Endothelial cell of umbilical vein (primary cell): ENCODE results near the gene FOXJ1. TPM values are rescaled to one million over a fixed set of nuclear protein-coding genes. Genes with fewer than 3 reads are reported as not detected.

Source experiments
- BruUV-seq: library from RNA; stranded (reverse); fragments of 400-500 nt; replicated peaks from 2 replicates; lab custom pipeline; 2021; lab: Mats Ljungman, UMichigan
- CTCF ChIA-PET: fragments of 300-600, 350-600 bp; sonication (Branson Sonifier 250); formaldehyde crosslinking; loops from one replicate; lab custom pipeline; 2021; ENCODE audit warnings: antibody characterized with exemption, inconsistent platforms; lab: Charles Lee
- POLR2A ChIA-PET: fragments of 300-600, 350-600 bp; sonication (Branson Sonifier 250); formaldehyde crosslinking; loops from one replicate; lab custom pipeline; 2021; ENCODE audit warnings: antibody characterized with exemption, inconsistent platforms; lab: Charles Lee
- DNase-seq: peaks from one replicate; pipeline ENCODE4 v3.0.0-alpha.2; 2011; ENCODE audit warnings: low read depth, low spot score
- FAIRE-seq: peaks from 2 replicates; lab custom pipeline; 2011; peaks lifted over from hg19 to GRCh38; lab: Jason Lieb, UNC
- H2AFZ ChIP-seq: 2 replicates; pipeline ENCODE4 v1.6.0; 2012; ENCODE audit warnings: low read depth, low read length, control low read depth, inconsistent platforms
- H3K27ac ChIP-seq: 2 replicates; pipeline ENCODE4 v1.5.1; 2011; ENCODE audit warnings: low read depth, mild to moderate bottlenecking, control low read depth, low read length, moderate library complexity; ENCODE audit not compliant: insufficient read depth
- H3K27me3 ChIP-seq, 2 experiments: 2 replicates each; pipeline versions ENCODE4 v1.6.0 to v1.6.1; 2011; ENCODE audit warnings: low read length in 2 of 2, mixed read lengths in 1 of 2; ENCODE audit not compliant: control insufficient read depth in 2 of 2, insufficient read depth in 2 of 2
- H3K36me3 ChIP-seq, 2 experiments: 2 replicates in 1 of 2; 3 replicates in 1 of 2; pipeline ENCODE4 v1.5.1; 2011; ENCODE audit warnings: low read length in 2 of 2, mild to moderate bottlenecking in 1 of 2, moderate library complexity in 1 of 2; ENCODE audit not compliant: control insufficient read depth in 2 of 2, insufficient read depth in 2 of 2; ENCODE audit errors: extremely low read depth in 1 of 2
- H3K4me1 ChIP-seq: 3 replicates; pipeline ENCODE4 v1.5.1; 2011; ENCODE audit warnings: mild to moderate bottlenecking, low read length; ENCODE audit not compliant: control insufficient read depth, insufficient read depth; ENCODE audit errors: extremely low read depth
- H3K4me2 ChIP-seq: 2 replicates; pipeline ENCODE4 v1.6.1; 2011; ENCODE audit warnings: low read length, control low read depth, mixed read lengths; ENCODE audit not compliant: insufficient read depth
- H3K4me3 ChIP-seq, 3 experiments: fragments of 200-600 bp in 1 of 3; sonication (generic), shearing (Covaris generic) in 1 of 3; replicated peaks in 1 of 3; 2 replicates each; pipeline ENCODE4 v1.5.1; 2011 to 2016; ENCODE audit warnings: control low read depth in 3 of 3, low read length in 3 of 3, mild to moderate bottlenecking in 2 of 3, inconsistent platforms in 1 of 3, low read depth in 1 of 3, moderate library complexity in 1 of 3; ENCODE audit not compliant: insufficient read depth in 1 of 3
- H3K79me2 ChIP-seq: 2 replicates; pipeline ENCODE4 v1.6.0; 2012; ENCODE audit warnings: low read length, inconsistent platforms; ENCODE audit not compliant: control insufficient read depth, insufficient read depth
- H3K9ac ChIP-seq: replicated peaks from 2 replicates; pipeline ENCODE3; 2011; ENCODE audit warnings: low read length, control low read depth; ENCODE audit not compliant: insufficient read depth; ENCODE audit errors: extremely low read depth
- H3K9me1 ChIP-seq: replicated peaks from 3 replicates; pipeline ENCODE4 v1.6.0; 2011; ENCODE audit warnings: mild to moderate bottlenecking, low read length; ENCODE audit not compliant: control insufficient read depth, insufficient read depth; ENCODE audit errors: extremely low read depth
- H3K9me3 ChIP-seq: replicated peaks from 2 replicates; pipeline ENCODE4 v1.5.1; 2012; ENCODE audit warnings: low read length, inconsistent platforms; ENCODE audit not compliant: control insufficient read depth, insufficient read depth
- H4K20me1 ChIP-seq: replicated peaks from 2 replicates; pipeline ENCODE3; 2011; ENCODE audit warnings: mild to moderate bottlenecking, low read length; ENCODE audit not compliant: control insufficient read depth, insufficient read depth; ENCODE audit errors: extremely low read depth
- CTCF ChIP-seq, 2 donors: IDR thresholded peaks; 1 replicate in 1 of 2; 2 replicates in 1 of 2; pipeline ENCODE4 v1.5.1; 2011; ENCODE audit warnings: low read length in 2 of 2, mild to moderate bottlenecking in 2 of 2, moderate library complexity in 2 of 2, control low read depth in 1 of 2, inconsistent platforms in 1 of 2, low read depth in 1 of 2; ENCODE audit not compliant: insufficient read depth in 1 of 2; ENCODE audit errors: extremely low read depth in 1 of 2
- FOS ChIP-seq: IDR thresholded peaks from 2 replicates; pipeline ENCODE4 v1.6.1; 2011; ENCODE audit warnings: mild to moderate bottlenecking, low read length, moderate library complexity, borderline replicate concordance; ENCODE audit not compliant: insufficient read depth
- GATA2 ChIP-seq: IDR thresholded peaks from 2 replicates; pipeline ENCODE4 v1.7.0; 2011; ENCODE audit warnings: low read depth, mild to moderate bottlenecking, moderate library complexity, mixed read lengths, low read length; ENCODE audit not compliant: insufficient read length, insufficient read depth
- JUN ChIP-seq: IDR thresholded peaks from 2 replicates; pipeline ENCODE4 v1.6.1; 2011; ENCODE audit warnings: borderline replicate concordance, low read depth; ENCODE audit not compliant: insufficient read length, insufficient read depth
- MAX ChIP-seq: IDR thresholded peaks from 2 replicates; pipeline ENCODE4 v1.6.1; 2011; ENCODE audit not compliant: insufficient read depth, insufficient read length
- dilution Hi-C: fragments of 300-500 bp; cut with MboI; formaldehyde crosslinking; loops from one replicate; pipeline ENCODE4 v1.15.0; 2019; ENCODE audit warnings: low sequenced_read_pairs; ENCODE audit not compliant: extremely low pct_ligation_motif_present
- intact Hi-C: fragments of 100-400 bp; cut with micrococcal nuclease; formaldehyde crosslinking; loops from one replicate; pipeline ENCODE4 v1.10.0; 2022
- polyA plus RNA-seq, 4 experiments: library from polyadenylated mRNA; depleted of rRNA in 3 of 4; stranded (reverse) in 3 of 4; unstranded in 1 of 4; fragments of >200 nt; gene quantifications; 2 replicates each; pipeline versions ENCODE4 v1.2.1 to v1.2.3, GENCODE V29; 2011 to 2012; ENCODE audit warnings: missing spikeins in 1 of 4
- total RNA-seq: library from RNA; stranded (reverse); gene quantifications from 2 replicates; pipeline ENCODE4 v1.2.3, GENCODE V29; 2021

Gene FOXJ1
- total and polyA plus RNA-seq, 2 donors (not counting 3 experiments of a cell fraction or from before 2014, with no cell fraction given) = not detected

- ChIA-PET CTCF (no interaction called here), POLR2A (no interaction called here)
- no peak overlapping the region for H2AFZ ChIP-seq
- no peak overlapping the region for H3K9ac ChIP-seq
- intact Hi-C loops = no loop called here
- no TSS peak for BruUV-seq
- H3K36me3 ChIP-seq = no peaks in the 10 kb centered on the region
- peaks cover 4% of the 10 kb centered on the region for H3K4me1 ChIP-seq
- DNase-seq (no peak), FAIRE-seq (no peak)
- no peaks in the 10 kb centered on the region for H3K79me2 ChIP-seq
- H3K4me3 ChIP-seq = no peak overlapping the region
- TF ChIP-seq GATA2 = no peak
- H4K20me1 ChIP-seq = no peaks in the 10 kb centered on the region
- peaks cover 17 to 26% of the 10 kb centered on the region in 2 experiments for H3K27me3 ChIP-seq
- dilution Hi-C loops = no loop called here
- H3K9me3 ChIP-seq = no peaks in the 10 kb centered on the region
- H3K4me2 ChIP-seq = no peak overlapping the region
- no peaks in the 10 kb centered on the region for H3K9me1 ChIP-seq
- H3K27ac ChIP-seq = no peak overlapping the region
Observed at GRCh38 chr17:76138896-76139752, 1.9 kb downstream of the FOXJ1 start.

- CTCF ChIA-PET = interaction anchor here (1.5 kb wide), 1 partner anchor 141 kb away, joined by 3 read pairs; no protein-coding TSS in a partner anchor
Observed at GRCh38 chr17:76138234-76138895, 2.7 kb downstream of the FOXJ1 start.

More at GRCh38 chr17:76138234-76138895, 2.7 kb downstream of the FOXJ1 start:
- Histone ChIP-seq H3K9me1 (no peaks in the 10 kb centered on the region), H3K4me3 (no peak overlapping the region), H3K27ac (no peak overlapping the region), H3K9ac (no peak overlapping the region), H4K20me1 (no peaks in the 10 kb centered on the region), H3K4me1 (peaks cover 4% of the 10 kb centered on the region), H2AFZ (no peak overlapping the region), H3K79me2 (no peaks in the 10 kb centered on the region), H3K9me3 (no peaks in the 10 kb centered on the region), H3K36me3 (no peaks in the 10 kb centered on the region), H3K4me2 (no peak overlapping the region), H3K27me3 (peaks cover 17 to 26% of the 10 kb centered on the region in 2 experiments)
- DNase-seq (no peak), FAIRE-seq (no peak)
- TF ChIP-seq FOS = no peak
- TF ChIP-seq CTCF (IDR thresholded peaks at IDR 0.05; ENCODE audit: extremely low read depth in 1 of 2, insufficient read depth in 1 of 2, low read depth in 1 of 2, low read length in 2 of 2) = no peak
- no peak for TF ChIP-seq MAX
- no peak for TF ChIP-seq JUN
- POLR2A ChIA-PET = no interaction called here
- dilution Hi-C loops = no loop called here
- no TSS peak for BruUV-seq
- intact Hi-C loops = no loop called here
